Measurements from ENCODE around the gene UNC13D.

The UNC13D gene

DNA sequence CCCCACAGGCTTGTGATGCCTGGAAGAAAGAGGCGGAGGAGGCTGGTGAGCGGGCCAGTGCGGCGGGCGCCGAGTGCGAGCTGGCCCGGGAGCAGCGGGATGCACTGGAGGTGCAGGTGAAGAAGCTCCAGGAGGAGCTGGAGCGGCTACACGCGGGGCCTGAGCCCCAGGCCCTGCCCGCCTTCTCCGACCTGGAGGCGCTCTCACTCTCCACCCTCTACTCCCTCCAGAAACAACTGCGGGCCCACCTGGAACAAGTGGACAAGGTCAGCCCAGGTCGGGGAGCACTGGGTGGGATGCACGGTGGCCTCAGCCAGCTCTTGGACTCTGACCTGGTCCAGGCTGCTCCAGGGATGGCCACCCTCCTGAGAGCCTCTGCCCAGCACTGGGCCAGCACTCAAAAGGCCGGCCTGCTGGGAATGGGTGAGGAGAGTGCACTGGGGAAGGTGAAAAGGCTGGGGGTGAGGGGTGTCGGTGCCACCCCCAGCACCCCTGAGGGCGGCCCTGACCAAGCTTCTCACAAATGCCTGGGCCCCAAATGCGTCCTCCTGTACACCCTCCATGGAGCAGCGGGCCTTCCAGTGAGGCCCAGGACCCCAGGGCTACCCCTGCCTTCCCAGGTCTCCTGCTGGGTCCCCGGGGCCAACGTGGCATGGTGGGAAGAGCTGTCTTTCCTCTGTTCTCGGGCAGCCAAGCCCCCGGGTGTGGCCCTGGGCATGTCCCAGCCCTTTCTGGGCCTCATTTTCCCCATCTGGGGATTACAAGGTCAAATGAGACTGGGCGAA lies 20.8 kb downstream of the UNC13D start:
- Mint-ChIP-seq H3K4me1 (peaks cover 17% of the 10 kb centered on the region), H3K27ac (peak overlapping the region; percentile 51), H3K36me3 (peaks cover 2% of the 10 kb centered on the region)

DNA sequence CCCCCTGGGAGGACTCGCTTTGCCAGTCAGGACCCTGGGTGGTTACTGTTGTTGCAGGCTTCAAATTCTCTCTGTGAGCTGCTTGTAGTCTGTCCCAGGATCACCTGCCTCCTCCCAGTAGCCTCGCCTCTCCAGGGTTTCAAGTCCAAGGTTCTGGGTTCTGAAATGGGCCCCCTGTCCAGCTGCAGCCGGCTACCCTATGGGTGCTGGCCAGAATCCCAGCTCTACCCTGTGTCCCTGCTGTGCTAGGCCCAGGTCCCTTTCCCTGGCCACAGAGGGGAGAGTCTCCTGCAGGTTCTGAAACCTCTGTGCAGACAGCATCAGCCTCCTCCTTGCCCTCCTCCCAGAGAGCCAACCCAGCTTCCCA lies 21.4 kb downstream of the UNC13D start:
- Mint-ChIP-seq H3K27me3 (no peaks in the 10 kb centered on the region), H3K4me3 (no peak overlapping the region), H3K9me3 (no peaks in the 10 kb centered on the region), H3K4me1 (peaks cover 14% of the 10 kb centered on the region), H3K36me3 (peaks cover 2% of the 10 kb centered on the region), H3K27ac (no peak overlapping the region)

More for the DNA sequence above, 20.8 kb downstream of the UNC13D start:
- H3K9me3 Mint-ChIP-seq, result no peaks in the 10 kb centered on the region
- H3K4me3 Mint-ChIP-seq, result no peak overlapping the region
- H3K27me3 Mint-ChIP-seq, result no peaks in the 10 kb centered on the region

DNA sequence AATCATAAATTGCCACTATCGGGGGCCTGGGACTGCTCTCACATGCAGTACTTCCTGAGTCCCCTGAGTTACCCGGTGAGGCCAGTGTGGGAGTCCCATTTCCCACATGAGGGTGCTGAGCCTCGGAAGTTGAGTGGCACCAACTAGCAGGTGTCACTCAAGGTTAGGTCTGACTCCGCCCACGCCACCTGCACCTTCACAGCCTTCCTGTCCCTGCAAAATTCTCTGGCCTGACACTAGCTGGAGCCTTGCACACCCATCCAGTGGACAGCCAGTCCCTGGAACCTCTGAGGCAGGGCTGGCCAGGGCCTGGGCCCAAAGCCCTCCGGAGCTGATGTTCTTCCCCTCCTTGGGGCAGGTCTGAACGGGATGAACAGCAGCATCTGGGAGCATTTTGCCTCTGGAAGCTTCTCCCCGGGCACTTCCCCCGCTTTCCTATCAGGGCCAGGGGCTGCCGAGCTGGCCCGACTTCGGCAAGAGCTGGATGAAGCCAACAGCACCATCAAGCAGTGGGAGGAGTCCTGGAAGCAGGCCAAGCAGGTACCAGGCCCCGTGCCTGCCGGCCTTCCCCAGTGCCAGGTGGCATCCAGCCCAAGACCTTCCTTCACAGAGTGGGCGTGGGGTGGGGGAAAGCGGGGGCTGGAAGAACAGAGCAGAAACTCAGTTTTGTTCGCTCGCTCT lies 21.9 kb downstream of the UNC13D start:
- Mint-ChIP-seq H3K9me3 (no peaks in the 10 kb centered on the region), H3K36me3 (peaks cover 2% of the 10 kb centered on the region), H3K4me1 (peaks cover 14% of the 10 kb centered on the region), H3K4me3 (no peak overlapping the region), H3K27me3 (no peaks in the 10 kb centered on the region), H3K27ac (peak overlapping the region; percentile 76)

DNA sequence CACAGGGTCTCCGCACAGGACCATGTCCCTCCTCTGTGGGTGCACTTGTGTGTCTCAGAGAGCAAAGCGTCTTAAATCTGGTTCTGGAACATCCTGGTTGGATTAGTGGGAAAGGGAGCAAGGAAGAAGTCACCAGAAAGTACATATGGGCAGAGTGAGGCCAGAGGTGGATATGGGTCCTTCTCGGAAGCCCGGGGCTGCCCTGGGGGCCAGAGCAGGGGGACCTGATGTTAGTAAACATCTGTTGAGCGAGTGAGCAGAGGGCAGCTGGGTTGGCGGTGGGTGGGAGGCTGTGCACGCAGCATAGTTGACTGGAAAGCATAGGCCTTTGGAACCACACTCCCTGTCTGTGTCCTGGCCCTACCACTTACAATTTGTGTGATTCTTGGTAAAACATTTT lies 22.7 kb downstream of the UNC13D start:
- Mint-ChIP-seq H3K36me3 (peaks cover 2% of the 10 kb centered on the region), H3K4me1 (peaks cover 14% of the 10 kb centered on the region), H3K27ac (peak overlapping the region; percentile 76), H3K9me3 (no peaks in the 10 kb centered on the region), H3K4me3 (no peak overlapping the region), H3K27me3 (no peaks in the 10 kb centered on the region)

DNA sequence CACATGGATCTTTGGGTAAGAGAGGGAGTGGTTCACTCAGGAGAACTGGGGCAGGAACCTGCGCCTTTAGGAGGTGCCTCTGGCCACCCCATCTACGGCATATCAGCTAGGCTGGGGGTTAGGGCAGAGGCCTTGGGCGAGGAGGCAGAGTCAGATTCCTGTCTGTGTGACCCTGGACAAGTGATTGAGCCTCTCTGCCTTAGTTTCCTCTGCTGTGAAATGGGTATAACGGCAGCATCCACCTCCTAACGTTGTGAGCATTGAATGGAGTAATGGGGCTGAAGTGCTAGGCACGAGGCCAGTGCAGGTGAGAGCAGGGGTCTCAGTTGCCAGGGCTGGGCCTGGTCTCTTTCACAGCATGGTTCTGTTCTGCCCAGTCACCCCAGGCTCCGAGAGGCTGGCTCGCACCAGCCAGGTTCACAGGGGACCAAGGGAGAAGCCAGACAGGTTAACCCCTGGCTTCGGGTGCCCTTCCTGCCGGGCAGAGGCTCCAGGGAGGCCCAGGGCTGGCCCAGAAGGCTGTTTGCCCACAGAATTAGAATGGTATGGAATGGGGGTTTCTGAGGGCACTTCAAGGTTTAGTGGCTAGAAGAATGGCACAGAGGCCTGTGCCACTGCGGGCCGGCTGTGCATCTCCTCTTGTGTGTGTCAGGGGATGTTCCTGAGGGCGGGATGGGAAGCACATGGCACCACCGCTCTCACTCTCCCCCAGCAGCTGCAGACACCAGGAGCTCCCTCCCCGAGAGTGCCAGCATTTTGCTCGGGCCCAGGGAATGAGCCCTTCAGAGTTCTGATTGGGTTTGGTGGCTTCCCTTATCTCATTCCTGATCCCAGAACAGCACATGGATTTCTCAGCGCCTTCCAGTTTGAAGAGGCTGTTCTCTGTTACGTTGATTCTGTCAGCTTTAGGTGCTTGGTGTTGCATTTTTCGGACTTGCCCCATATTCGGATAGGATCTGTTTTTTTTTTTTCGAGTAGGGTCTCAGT lies 23.8 kb downstream of the UNC13D start:
- Mint-ChIP-seq H3K27ac (no peak overlapping the region), H3K27me3 (no peaks in the 10 kb centered on the region), H3K4me1 (peaks cover 14% of the 10 kb centered on the region), H3K36me3 (peaks cover 2% of the 10 kb centered on the region), H3K4me3 (no peak overlapping the region), H3K9me3 (no peaks in the 10 kb centered on the region)

DNA sequence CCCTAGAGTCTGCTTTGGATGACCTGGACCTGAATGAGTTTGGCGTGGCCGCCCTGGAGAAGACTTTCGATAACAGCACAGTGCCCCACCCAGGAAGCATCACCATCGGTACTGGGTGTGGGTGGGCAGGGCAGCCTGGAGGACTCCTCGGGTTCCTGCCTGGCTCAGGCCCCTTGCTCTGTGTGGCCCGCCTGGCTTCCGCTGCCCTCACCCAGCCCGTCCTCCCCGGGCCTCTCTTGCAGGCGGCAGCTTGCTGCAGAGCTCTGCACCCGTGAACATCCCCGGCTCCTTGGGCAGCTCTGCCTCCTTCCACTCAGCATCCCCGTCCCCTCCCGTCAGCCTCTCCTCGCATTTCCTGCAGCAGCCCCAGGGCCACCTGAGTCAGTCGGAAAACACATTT lies 24.5 kb downstream of the UNC13D start:
- H3K4me3 Mint-ChIP-seq, result no peak overlapping the region
- no peaks in the 10 kb centered on the region for H3K9me3 Mint-ChIP-seq
- H3K4me1 Mint-ChIP-seq, result peaks cover 14% of the 10 kb centered on the region
- H3K27me3 Mint-ChIP-seq, result no peaks in the 10 kb centered on the region
- no peak overlapping the region for H3K27ac Mint-ChIP-seq
- H3K36me3 Mint-ChIP-seq, result peaks cover 2% of the 10 kb centered on the region

DNA sequence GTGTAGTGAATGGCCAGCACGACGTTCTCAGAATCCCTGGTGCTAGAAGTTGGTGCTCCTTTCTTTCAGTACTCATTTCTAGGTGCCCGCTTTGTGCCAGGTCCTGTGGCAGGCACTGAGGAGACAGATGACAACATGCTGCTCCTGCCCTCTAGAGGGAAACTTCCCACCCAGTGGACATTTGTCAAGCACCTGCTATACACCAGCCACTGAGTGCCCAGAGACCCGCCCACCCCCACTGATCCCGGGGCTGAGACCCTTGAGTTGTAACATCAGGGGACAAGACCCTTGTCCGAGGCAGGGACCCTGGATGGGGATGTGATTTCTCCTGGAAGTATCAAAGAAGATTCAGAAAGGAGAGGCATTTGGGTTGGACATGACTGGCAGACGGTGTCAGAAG lies 25.1 kb downstream of the UNC13D start:
- no peak overlapping the region for H3K27ac Mint-ChIP-seq
- no peak overlapping the region for H3K4me3 Mint-ChIP-seq

DNA sequence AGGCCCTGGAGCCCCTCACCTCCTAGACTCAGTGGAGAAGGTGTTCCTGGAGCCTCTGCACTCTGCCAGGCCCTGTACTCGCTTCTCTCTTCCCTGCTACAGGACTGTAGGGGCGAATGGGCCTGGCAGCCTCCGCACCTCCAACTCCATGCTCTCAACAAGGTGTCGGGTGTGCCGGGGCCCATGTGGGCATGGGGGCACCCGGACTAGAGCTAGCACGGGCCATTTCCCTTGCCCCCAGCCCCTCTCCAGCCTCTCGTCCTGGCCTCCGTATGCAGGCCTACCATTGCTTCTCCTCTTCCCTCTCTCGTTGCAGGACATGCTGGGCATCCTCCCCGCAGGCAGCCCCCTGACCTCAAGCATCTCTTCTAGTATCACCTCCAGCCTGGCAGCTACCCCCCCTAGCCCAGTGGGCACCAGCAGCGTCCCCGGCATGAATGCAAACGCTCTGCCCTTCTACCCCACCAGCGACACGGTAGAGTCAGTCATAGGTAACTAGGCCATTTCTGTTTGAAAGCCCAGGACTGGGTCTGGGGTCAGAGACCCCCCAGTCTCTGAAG lies 25.8 kb downstream of the UNC13D start:
- H3K36me3 Mint-ChIP-seq, result peaks cover 2% of the 10 kb centered on the region
- no peaks in the 10 kb centered on the region for H3K27me3 Mint-ChIP-seq
- H3K9me3 Mint-ChIP-seq, result no peaks in the 10 kb centered on the region
- H3K4me1 Mint-ChIP-seq, result peaks cover 14% of the 10 kb centered on the region
- H3K4me3 Mint-ChIP-seq, result no peak overlapping the region
- no peak overlapping the region for H3K27ac Mint-ChIP-seq

More for the DNA sequence above, 25.1 kb downstream of the UNC13D start:
- no peaks in the 10 kb centered on the region for H3K27me3 Mint-ChIP-seq
- peaks cover 2% of the 10 kb centered on the region for H3K36me3 Mint-ChIP-seq
- peaks cover 14% of the 10 kb centered on the region for H3K4me1 Mint-ChIP-seq
- no peaks in the 10 kb centered on the region for H3K9me3 Mint-ChIP-seq

DNA sequence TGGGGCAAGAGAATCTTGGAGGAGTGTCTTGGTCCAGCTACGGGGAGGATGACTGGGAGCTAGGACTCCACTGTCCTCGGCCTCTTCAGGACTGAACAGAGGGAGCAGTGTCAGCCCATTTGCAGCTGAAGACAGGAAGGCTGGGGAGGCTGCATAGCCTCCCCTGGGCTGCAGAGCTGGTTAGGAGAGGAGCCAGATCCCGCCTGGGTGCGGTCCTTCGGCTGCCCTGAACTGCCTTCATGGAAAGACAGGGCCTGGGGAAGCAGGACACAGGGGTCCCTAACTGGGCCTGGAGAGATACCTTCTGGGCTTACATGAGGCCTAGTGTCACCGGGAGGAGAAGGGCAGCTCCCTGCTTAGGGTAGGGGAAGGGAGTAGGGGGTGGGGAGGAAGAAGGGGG lies 26.6 kb downstream of the UNC13D start:
- peaks cover 14% of the 10 kb centered on the region for H3K4me1 Mint-ChIP-seq
- peaks cover 2% of the 10 kb centered on the region for H3K36me3 Mint-ChIP-seq
- H3K27ac Mint-ChIP-seq, result no peak overlapping the region
- no peaks in the 10 kb centered on the region for H3K27me3 Mint-ChIP-seq
- H3K9me3 Mint-ChIP-seq, result no peaks in the 10 kb centered on the region
- no peak overlapping the region for H3K4me3 Mint-ChIP-seq

DNA sequence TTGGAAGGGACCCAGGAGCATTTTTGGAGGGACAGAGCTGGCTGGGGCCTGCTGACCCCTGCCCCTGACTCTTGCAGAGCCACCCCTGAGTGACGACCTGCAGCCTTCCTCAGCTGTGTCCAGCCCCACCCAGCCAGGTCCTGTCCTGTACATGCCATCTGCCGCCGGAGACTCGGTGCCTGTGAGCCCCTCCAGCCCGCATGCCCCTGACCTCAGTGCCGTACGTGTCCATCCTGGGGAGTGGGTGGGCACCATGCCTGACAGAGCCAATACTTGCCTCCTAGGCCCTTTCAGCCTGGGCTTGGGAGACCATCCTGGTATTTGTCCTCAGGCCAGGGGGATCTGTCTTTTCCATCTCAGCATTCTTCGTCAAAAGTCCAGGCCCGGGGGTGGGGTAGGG lies 27.5 kb downstream of the UNC13D start:
- peaks cover 2% of the 10 kb centered on the region for H3K36me3 Mint-ChIP-seq
- H3K27me3 Mint-ChIP-seq, result no peaks in the 10 kb centered on the region
- no peak overlapping the region for H3K27ac Mint-ChIP-seq
- peaks cover 6% of the 10 kb centered on the region for H3K4me1 Mint-ChIP-seq
- no peak overlapping the region for H3K4me3 Mint-ChIP-seq
- H3K9me3 Mint-ChIP-seq, result no peaks in the 10 kb centered on the region

DNA sequence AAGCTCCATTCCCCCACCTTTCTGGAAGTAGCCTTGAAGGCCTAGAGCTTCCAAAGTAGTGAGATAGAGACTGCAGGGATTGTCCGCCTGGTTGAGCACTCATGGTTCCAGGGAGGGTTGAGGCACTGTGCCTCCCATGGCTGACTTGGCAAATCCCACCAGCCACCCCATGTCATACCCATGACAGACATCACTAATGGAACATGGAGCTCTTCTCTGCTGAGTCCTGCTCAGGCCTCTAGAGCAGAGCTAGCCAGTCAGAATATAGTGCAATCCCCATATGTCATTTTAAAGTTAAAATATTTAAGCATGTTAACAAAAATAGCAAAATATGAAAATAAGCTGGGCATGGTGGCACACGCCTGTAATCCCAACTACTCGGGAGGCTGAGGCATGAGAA lies 28.8 kb downstream of the UNC13D start:
- Mint-ChIP-seq H3K4me1 (no peaks in the 10 kb centered on the region), H3K4me3 (no peak overlapping the region), H3K27me3 (no peaks in the 10 kb centered on the region), H3K36me3 (peaks cover 2% of the 10 kb centered on the region), H3K9me3 (no peaks in the 10 kb centered on the region), H3K27ac (no peak overlapping the region)

DNA sequence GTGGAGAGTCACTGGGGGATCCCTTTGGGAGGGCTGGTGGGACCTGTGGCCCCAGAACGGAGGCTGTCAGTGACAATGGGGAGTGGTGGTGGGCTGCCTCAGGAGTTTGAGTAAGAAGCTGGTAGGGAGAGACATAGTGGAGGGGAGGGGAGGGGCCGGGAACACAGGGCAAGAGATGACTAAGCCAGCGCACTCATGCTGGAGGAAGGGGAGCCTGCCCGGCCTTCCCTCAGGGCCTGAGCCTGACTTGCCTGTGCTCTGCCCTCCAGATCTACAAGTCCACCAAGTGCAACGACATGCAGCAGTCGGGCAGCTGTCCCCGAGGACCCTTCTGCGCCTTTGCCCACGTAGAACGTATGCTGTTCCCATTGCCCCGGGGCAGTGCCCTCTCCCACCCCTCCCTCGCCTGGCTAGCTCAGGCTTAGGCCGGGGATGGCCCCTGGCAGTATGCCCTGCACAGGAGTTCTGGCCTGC lies 29.3 kb downstream of the UNC13D start:
- Mint-ChIP-seq H3K9me3 (no peaks in the 10 kb centered on the region), H3K27me3 (no peaks in the 10 kb centered on the region), H3K4me1 (no peaks in the 10 kb centered on the region), H3K36me3 (peaks cover 2% of the 10 kb centered on the region), H3K27ac (no peak overlapping the region), H3K4me3 (no peak overlapping the region)

DNA sequence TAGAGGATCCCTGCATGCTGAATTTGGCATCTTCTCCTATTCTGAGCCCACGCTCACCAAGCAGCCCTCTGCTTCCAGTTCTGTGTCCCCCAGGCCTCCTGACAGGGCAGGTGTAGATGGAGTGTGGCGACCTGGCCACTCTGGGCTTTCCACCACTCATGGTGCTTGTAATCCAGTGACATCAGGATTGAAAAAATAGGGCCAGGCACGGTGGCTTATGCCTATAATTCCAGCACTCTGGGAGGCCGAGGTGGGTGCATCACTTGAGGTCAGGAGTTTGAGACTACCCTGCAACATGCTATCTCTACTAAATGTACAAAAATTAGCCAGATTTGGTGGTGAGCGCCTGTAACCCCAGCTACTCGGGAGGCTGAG lies 30.2 kb downstream of the UNC13D start:
- H3K27me3 Mint-ChIP-seq, result no peaks in the 10 kb centered on the region

DNA sequence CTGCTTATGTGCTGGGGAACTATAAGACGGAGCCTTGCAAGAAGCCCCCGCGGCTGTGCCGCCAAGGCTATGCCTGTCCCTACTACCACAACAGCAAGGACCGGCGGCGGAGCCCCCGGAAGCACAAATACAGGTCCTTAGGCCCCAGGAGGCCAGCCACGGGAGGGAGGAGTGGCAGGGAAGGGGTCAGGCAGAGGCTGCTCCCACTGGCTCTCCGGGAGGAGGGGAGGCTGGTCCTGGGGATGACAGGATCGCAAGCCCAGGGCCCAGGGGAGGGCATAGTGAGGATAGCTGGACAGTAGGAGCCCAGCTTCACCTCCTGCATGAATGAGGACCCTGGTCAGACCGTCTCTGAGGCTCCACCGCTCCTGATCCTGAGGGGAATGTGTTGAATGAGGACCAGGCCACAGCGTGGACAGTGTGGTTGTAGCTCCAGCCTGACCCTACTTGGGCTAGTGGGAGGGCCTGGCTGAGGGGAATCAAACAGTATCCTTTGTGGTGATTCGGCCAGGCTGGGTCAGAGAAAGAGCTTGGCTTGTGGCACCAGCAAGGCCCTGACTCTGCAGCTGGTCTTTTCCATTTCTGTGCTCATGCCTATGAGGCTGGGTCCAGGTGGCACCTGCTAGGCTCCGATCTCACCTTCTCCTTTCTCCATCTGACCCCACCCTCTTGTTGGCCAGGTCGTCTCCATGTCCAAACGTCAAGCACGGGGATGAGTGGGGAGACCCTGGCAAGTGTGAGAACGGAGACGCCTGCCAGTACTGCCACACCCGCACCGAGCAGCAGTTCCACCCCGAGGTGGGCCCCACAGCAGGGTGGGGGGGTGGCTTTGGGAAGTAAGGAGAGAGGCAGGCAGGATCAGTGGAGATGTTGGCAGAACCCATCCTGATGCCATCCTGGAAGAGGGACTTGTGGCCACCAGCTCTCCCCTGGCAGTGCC lies 30.9 kb downstream of the UNC13D start:
- Mint-ChIP-seq H3K4me3 (no peak overlapping the region), H3K27me3 (no peaks in the 10 kb centered on the region), H3K36me3 (no peaks in the 10 kb centered on the region), H3K27ac (no peak overlapping the region), H3K4me1 (peaks cover 3% of the 10 kb centered on the region), H3K9me3 (no peaks in the 10 kb centered on the region)

More for the DNA sequence above, 30.2 kb downstream of the UNC13D start:
- Mint-ChIP-seq H3K36me3 (no peaks in the 10 kb centered on the region), H3K9me3 (no peaks in the 10 kb centered on the region), H3K4me1 (no peaks in the 10 kb centered on the region), H3K27ac (no peak overlapping the region), H3K4me3 (no peak overlapping the region)
